ENCODE data around the gene UNKL. TPM values are rescaled to one million over a fixed set of nuclear protein-coding genes. Genes with fewer than 3 reads are reported as not detected.
A peak's percentile ranks its signal among the peaks of the same experiment; 100 is the strongest.

UNKL gene
- total and polyA plus RNA-seq, 3 donors from 2014 or later: 23.7 to 49.9 (median 49.2) TPM

DNA sequence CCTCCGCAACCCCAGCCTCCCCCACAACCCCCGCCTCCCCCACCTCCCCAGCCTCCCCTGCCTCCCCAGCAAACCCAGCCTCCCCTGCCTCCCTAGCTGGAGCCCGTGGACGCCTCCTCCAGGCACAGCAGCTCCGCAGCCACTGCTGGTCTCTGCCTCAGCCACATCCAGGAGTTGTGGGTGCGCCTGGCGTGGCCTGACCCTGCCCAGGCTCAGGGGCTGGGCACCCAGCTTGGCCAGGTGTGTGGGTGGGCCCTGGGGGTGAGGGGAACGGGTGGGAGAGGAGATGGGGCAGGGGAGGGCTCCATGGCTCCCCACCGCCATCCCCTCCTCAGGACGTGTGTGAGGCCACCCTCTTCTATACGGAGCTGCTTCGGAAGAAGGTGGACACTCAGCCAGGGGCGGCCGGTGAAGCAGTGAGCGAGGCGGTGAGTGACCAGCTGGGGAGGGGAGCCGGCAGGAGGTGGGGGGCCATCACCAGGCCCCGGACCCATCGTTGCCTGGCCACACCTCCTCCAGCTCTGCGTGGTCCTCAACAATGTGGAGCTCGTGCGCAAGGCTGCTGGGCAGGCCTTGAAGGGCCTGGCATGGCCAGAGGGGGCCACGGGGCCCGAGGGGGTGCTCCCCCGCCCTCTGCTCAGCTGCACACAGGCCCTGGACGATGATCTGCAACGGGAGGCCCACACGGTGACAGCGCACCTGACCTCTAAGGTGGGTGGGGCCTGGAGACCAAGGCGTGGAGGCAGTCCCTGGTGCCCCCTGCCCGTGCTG is 68.7 kb downstream of the UNKL start:
- no peaks in the 10 kb centered on the region for H3K9me3 ChIP-seq
- no peak overlapping the region for H3K4me3 ChIP-seq
- intact Hi-C loops (cut with DNase I; ENCODE audit: low total_unique reads): no loop called here
- no peak overlapping the region for H3K27ac ChIP-seq
- H3K4me1 ChIP-seq: peaks cover 23% of the 10 kb centered on the region
- WGBS, 2 donors: 70 to 95% methylated on average over 4 to 29 of the region's 31 CpGs
- no peaks in the 10 kb centered on the region for H3K36me3 ChIP-seq (ENCODE audit: low read depth, missing control alignments)
- DNase-seq: peak; percentile 36
- no peak for TF ChIP-seq POLR2A (IDR thresholded peaks at IDR 0.05)
- H3K27me3 ChIP-seq: no peaks in the 10 kb centered on the region

DNA sequence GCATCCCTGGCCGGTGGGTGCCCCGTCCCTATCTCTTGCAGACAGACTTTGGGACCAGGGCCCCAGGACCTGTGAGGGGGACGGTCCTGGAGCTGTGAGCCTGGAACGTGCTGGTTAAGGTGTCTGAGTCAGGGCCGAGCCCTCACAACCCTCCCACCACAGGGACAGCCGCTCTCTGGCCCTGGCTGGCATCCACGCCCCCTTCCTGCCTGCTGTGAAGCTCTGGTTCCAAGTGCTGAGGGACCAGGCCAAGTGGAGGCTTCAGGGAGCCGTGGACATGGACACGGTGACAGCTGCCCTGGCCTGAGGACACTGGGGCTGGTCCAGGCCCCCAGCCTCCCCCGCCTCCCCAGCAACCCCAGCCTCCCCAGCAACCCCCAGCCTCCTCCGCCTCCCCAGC is 69.4 kb downstream of the UNKL start:
- intact Hi-C loops (cut with DNase I; ENCODE audit: low total_unique reads): no loop called here

DNA sequence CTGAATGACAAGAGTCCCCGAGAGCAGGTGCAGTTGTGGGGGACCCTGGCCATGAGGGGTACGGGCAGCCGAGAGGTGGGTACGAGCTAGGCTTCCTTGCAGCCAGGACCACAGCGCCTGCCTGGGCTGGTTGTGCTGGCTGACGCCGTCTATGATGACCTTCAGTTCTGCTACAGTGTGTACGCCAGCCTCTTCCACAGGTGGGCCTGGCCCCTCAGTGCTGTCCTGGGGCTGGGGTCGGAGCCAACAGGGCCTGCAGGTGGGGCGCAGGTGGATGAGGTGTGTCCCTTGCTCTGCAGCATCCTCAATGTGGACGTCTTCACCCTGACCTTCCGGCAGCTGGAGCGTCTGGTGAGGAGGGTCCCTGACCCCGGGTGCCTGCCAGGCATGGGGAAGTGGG is 70.0 kb downstream of the UNKL start:
- Histone ChIP-seq H3K9me3 (no peaks in the 10 kb centered on the region), H3K4me1 (peaks cover 20% of the 10 kb centered on the region), H3K4me3 (no peak overlapping the region), H3K27ac (no peak overlapping the region), H3K36me3 (ENCODE audit: low read depth, missing control alignments) (no peaks in the 10 kb centered on the region), H3K27me3 (no peaks in the 10 kb centered on the region)
- TF ChIP-seq, protein P1, sequence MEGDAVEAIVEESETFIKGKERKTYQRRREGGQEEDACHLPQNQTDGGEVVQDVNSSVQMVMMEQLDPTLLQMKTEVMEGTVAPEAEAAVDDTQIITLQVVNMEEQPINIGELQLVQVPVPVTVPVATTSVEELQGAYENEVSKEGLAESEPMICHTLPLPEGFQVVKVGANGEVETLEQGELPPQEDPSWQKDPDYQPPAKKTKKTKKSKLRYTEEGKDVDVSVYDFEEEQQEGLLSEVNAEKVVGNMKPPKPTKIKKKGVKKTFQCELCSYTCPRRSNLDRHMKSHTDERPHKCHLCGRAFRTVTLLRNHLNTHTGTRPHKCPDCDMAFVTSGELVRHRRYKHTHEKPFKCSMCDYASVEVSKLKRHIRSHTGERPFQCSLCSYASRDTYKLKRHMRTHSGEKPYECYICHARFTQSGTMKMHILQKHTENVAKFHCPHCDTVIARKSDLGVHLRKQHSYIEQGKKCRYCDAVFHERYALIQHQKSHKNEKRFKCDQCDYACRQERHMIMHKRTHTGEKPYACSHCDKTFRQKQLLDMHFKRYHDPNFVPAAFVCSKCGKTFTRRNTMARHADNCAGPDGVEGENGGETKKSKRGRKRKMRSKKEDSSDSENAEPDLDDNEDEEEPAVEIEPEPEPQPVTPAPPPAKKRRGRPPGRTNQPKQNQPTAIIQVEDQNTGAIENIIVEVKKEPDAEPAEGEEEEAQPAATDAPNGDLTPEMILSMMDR (IDR thresholded peaks at IDR 0.05): no peak
- TF ChIP-seq POLR2A (IDR thresholded peaks at IDR 0.05): no peak
- 80% methylated on average over 1 to 14 of the region's 14 CpGs for WGBS, 2 donors
- intact Hi-C loops (cut with DNase I; ENCODE audit: low total_unique reads): no loop called here
- DNase-seq: no peak

More for the DNA sequence above, 69.4 kb downstream of the UNKL start:
- TF ChIP-seq POLR2A (IDR thresholded peaks at IDR 0.05): no peak
- TF ChIP-seq, protein P1 (IDR thresholded peaks at IDR 0.05): no peak
- peaks cover 20% of the 10 kb centered on the region for H3K4me1 ChIP-seq
- no peak overlapping the region for H3K27ac ChIP-seq
- no peaks in the 10 kb centered on the region for H3K36me3 ChIP-seq (ENCODE audit: low read depth, missing control alignments)
- WGBS, 2 donors: 68% methylated on average over 10 of the region's 11 CpGs; no CpG with 5 or more reads in 1 of the 2 donors
- no peaks in the 10 kb centered on the region for H3K9me3 ChIP-seq
- no peaks in the 10 kb centered on the region for H3K27me3 ChIP-seq
- peak; percentile 62 for DNase-seq
- no peak overlapping the region for H3K4me3 ChIP-seq

DNA sequence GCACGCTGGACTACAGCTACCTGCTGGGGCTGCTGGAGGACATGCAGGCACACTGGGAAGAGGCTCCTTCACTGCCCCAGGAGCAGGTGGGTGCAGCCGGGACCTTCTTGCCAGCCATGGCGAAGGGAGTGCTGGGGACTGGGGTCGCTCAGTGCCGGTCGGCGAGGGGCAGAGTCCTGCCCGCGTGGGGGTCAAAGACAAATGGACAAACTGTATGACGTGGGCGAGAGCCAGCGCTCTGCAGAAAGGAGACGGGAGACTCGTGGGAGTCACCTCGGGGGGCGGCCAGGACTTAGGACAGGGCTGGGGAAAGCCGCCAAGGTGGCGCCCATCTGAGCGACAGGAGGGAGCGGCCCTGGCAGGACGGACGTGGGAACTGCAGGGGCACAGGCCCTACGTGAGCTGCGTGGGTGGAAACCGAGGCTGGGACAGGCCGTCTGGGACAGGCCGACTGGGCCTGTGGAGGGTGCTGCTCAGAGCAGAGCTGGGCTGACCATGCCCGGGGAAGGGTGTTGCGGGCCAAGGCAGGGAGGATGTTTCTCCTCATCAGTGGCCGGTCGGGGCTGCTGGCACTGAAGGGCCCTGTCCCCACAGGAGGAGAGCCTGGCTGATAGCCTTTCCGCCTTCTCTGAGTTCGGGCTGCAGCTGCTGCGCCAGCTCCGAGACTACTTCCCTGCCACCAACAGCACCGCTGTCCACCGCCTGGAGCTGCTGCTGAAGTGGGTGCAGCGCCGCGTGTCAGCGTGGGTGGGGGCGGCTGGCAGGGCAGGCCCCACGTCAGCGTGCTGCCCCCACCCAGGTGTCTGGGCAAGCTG is 70.9 kb downstream of the UNKL start:
- Histone ChIP-seq H3K36me3 (ENCODE audit: low read depth, missing control alignments) (no peaks in the 10 kb centered on the region), H3K27ac (no peak overlapping the region), H3K9me3 (no peaks in the 10 kb centered on the region), H3K27me3 (no peaks in the 10 kb centered on the region), H3K4me3 (peak overlapping the region; percentile 8 to 15), H3K4me1 (peaks cover 20% of the 10 kb centered on the region)
- peak; percentile 46 for DNase-seq
- intact Hi-C loops (cut with DNase I; ENCODE audit: low total_unique reads): no loop called here
- TF ChIP-seq, protein P1 (IDR thresholded peaks at IDR 0.05): no peak
- TF ChIP-seq POLR2A (IDR thresholded peaks at IDR 0.05): no peak
- WGBS, 2 donors: 21 to 32% methylated on average over 6 to 44 of the region's 44 CpGs
